SH-SY5Y (cell line): ENCODE results near the gene SLC25A47.

Experiments
- GATA2 ChIP-seq: IDR thresholded peaks from 2 replicates; pipeline ENCODE4 v1.6.1; 2011; ENCODE audit warnings: mild to moderate bottlenecking, low read depth, low read length
- GATA3 ChIP-seq: IDR thresholded peaks from 2 replicates; pipeline ENCODE4 v1.6.1; 2011; ENCODE audit warnings: low read depth, mild to moderate bottlenecking, low read length, moderate library complexity

Gene SLC25A47

DNA sequence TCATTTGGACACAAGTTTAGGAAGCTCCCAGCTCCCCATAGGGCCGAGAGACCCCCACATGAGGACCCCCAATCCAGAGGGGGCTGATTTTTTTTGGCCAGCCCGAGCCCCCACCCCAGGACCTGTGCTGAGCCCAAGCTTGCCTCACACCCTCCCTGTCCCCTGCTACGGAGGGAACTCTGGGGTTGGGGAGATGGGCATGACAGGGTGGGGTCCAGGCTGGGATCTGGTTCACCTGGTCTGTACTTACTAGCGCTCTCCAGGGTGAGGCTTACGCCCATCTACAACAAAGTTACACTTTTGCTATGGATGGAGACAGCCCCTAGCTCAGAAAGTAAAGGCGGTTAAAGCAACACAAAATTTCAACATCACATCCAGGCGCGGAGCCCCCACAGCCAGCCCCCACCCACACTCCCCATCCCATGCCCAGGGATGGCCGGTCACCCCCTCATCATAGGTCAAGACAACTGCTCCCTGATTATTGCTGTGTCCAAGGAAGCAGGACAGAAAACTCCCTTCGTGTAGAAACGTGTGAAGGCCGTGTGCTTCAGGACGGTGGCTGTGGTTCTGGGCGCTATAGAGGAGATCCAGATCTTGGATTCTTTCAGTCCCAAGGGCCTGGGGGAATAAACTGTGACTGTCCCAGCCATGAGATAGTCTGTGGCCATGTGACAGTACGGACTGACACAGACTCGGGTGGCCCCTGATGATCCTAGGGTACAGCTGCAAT is 27.6 kb upstream of the SLC25A47 start:
- no peak for TF ChIP-seq GATA2
- no peak for TF ChIP-seq GATA3

DNA sequence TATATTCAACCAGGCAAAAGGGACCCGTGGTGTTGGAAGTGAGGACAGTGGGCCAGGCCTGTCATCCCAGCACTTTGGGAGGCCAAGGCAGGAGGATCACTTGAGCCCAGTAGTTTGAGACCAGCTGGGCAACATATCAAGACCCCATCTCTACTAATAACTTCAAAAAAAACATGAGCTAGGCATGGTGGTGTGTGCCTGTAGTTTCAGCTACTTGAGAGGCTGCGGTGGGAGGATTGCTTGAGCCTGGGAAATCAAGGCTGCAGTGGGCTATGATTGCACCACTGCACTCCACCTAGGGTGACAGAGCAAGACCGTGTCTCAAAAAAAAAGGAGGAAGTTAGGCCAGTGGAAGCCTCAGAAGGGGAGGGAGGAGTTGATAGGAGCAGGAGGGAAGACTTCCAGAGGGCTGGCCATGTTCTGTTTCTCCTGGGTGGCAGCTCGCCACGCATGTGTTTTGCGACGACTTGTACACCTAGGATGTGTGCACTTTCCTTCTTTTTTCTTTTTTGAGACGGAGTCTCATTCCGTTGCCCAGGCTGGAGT is 27.0 kb upstream of the SLC25A47 start:
- TF ChIP-seq GATA3, result no peak
- TF ChIP-seq GATA2, result no peak

- no peak for TF ChIP-seq GATA3
- no peak for TF ChIP-seq GATA2
Measured at GRCh38 chr14:100297320-100298300, 25.5 kb upstream of the SLC25A47 start.

DNA sequence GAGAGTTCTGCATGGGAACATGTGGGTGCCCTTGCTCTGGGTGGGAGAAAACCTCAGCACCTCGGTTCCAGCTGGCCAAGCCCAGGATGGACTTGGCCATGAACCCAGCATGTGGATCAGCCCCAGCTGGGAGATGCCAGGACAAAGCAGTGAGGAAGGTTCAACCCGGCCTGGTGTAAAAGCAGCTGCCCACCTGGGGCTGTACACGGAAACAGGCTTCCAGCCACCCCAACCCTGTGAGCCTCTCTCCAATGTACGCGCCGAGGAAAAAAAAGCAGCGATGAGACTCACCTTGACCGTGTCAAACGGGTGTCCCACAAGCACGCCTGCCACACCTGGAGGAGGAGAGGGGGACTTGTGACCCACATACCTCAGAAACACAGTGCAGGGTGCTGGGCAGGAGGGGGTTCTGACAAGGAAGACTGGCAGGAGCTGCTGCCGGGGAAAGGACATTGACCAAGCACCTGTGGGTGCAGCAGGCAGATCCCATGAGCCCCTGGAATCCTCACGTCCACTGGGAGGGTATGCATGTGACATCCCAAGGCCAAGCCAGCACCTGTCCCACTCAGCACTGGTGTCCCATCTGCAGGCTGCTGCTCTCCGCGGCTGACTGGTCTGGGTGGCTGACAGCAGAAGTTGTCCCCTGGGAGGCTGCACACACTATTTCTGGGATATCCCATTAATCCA is 24.4 kb upstream of the SLC25A47 start:
- no peak for TF ChIP-seq GATA2
- no peak for TF ChIP-seq GATA3

GRCh38 chr14:100299238-100299560 is 23.9 kb upstream of the SLC25A47 start:
- TF ChIP-seq GATA3, result no peak
- no peak for TF ChIP-seq GATA2

- TF ChIP-seq GATA2 (no peak), GATA3 (no peak)
Measured at GRCh38 chr14:100302616-100303015, 20.5 kb upstream of the SLC25A47 start.

DNA sequence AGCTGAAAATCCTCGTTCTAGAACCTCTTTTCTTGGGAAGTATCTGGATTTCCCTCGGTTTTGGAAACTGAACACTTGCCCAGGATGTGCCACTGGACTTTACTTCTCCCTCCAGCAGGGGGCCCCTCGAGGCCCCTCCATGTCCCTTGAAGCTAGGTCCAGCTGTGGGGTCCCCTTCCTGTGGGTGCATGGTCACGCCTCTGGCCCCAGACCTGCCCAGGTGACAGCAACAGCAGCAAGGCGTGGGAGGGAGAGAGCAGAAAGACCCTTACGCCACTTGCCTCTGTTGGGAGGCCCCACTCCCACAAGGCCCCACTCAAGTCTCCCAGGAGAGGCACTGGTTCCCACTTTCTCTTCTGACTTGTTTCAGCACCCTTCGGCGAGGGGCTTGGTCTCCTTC is 20.0 kb upstream of the SLC25A47 start:
- TF ChIP-seq GATA3 (no peak), GATA2 (no peak)

DNA sequence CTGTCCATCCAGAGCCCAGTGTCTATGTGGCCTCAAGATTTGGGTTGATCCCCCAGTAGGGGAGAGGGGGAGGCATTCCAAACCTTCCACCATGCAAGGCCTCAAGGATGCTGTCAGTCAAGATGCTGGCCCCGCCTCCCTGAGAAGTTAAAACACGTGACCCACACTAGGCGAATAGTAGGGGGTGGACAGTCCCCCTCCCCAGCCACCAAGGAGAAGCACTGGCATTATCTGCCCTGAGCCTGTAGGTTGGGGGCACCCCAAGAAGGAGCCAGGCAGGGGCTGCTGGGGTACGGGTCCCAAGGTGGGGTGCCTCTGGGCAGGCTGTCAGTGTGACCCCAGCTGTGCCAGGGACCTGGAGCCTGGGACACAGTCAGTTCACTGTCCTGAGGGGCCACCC is 19.2 kb upstream of the SLC25A47 start:
- TF ChIP-seq GATA2 (no peak), GATA3 (no peak)

DNA sequence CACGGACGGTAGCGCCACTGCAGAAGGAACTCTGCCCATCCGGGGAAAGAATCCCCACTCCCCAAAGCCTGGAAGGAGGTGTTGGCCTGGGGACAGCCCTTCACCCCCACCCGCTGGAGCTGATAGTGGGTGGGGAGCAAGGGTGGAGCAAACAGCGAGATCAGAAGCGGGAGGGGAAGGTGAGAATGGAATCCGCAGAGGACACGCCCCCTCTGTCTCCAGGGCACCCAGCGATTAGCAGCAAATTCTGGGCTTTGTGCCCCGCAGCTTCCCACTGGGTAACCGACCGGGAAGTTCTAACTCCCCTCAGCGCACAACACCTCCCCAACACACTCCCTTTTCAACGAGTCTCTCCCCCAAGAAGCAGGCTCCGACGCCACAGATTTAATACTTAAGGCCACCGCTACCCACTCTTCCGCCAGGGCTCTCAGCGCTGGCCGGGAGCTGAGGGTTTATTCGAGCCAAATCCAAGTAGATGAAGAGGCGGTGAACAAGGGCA is 18.3 kb upstream of the SLC25A47 start:
- TF ChIP-seq GATA3 (no peak), GATA2 (no peak)

DNA sequence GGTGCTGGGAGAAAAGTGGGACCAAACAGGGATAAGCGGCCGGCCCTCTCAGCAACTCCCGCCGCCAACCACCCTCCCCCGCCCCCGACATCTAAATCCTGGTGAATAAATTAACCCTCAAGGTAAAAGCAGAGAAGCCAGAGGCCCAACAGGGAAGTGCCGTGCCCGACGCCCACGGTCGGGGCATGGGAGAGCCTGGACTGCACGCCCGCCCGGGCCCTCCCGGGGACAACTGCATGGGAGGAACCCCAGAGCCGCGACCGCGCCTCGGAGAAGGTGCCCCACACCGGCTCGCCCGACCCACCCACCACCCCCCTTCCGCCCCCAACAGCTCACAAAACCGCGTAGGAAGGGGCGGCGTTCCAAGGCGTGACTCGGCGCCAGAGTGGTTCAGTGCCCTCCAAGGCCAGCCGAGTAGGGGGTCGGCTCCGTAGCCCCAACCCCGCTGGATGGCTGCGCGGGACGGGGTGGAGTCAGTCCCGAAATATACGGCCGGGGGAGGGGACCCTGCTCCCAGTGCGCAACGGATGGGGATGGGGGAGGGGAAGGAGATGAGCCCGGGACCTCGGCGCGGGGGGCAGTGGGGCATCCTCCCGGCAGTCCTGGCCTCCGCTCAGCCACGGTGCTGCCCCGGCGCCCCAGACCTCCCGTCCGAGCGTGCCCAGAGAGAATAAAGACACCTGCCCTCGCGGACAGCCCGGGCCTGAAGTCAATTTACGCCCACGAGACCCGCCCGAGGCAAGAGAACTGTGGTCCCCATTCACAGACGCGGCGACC is 17.6 kb upstream of the SLC25A47 start:
- no peak for TF ChIP-seq GATA2
- no peak for TF ChIP-seq GATA3

GRCh38 chr14:100306101-100306997 is 16.8 kb upstream of the SLC25A47 start, which contains the start of gene SLC25A29:
Gene SLC25A29 (minus strand): TSS chr14:100306444. CDS start chr14:100306232, 212 bp downstream.
- TF ChIP-seq GATA2, result no peak
- TF ChIP-seq GATA3, result no peak
